Measurements from ENCODE around the gene SNX9. TPM values are rescaled to one million over a fixed set of nuclear protein-coding genes. Genes with fewer than 3 reads are reported as not detected.
"Not testable (repeated sequence)": the region's sequence is repeated elsewhere in the genome, so short reads cannot be mapped to it uniquely, and the experiment has no call there.

The SNX9 gene
- polyA plus RNA-seq, 1 donor from 2014 or later, result 7.0 TPM

DNA sequence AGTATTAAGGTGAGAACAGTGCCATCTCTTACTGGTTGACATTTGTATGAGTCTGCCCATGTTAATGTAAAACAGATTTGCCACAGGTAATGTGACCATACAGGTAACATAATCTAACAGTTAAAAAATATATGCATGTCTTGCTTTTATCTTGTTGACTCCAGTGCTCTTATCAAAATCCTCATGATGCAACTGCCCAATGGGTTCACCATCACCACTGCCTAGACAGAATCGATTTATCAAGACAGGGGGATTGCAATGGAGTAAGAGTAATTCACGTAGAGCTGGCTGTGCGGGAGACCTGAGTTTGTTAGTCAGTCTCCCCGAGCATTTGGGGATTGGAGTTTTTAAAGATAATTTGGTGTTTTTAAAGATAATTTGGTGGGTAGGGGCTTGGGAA is 19.2 kb downstream of the SNX9 start:
- H4K20me1 ChIP-seq (ENCODE audit: insufficient read depth), result no peaks in the 10 kb centered on the region
- no peak overlapping the region for H3K9ac ChIP-seq (ENCODE audit: low read length)
- no peaks in the 10 kb centered on the region for H3F3A ChIP-seq (ENCODE audit: insufficient read depth, low read length, poor library complexity, severe bottlenecking)
- no peaks in the 10 kb centered on the region for H3K27me3 ChIP-seq (ENCODE audit: insufficient read depth, low read depth, low read length)
- H3K9me3 ChIP-seq (ENCODE audit: low read length), result no peaks in the 10 kb centered on the region
- no peaks in the 10 kb centered on the region for H3K9me2 ChIP-seq (ENCODE audit: insufficient read depth, low read length)
- H3K4me2 ChIP-seq (ENCODE audit: low read length), result no peak overlapping the region
- peaks cover 27% of the 10 kb centered on the region for H3K79me2 ChIP-seq (replicated peaks; ENCODE audit: insufficient read depth, low read length)
- TF ChIP-seq, protein P1, sequence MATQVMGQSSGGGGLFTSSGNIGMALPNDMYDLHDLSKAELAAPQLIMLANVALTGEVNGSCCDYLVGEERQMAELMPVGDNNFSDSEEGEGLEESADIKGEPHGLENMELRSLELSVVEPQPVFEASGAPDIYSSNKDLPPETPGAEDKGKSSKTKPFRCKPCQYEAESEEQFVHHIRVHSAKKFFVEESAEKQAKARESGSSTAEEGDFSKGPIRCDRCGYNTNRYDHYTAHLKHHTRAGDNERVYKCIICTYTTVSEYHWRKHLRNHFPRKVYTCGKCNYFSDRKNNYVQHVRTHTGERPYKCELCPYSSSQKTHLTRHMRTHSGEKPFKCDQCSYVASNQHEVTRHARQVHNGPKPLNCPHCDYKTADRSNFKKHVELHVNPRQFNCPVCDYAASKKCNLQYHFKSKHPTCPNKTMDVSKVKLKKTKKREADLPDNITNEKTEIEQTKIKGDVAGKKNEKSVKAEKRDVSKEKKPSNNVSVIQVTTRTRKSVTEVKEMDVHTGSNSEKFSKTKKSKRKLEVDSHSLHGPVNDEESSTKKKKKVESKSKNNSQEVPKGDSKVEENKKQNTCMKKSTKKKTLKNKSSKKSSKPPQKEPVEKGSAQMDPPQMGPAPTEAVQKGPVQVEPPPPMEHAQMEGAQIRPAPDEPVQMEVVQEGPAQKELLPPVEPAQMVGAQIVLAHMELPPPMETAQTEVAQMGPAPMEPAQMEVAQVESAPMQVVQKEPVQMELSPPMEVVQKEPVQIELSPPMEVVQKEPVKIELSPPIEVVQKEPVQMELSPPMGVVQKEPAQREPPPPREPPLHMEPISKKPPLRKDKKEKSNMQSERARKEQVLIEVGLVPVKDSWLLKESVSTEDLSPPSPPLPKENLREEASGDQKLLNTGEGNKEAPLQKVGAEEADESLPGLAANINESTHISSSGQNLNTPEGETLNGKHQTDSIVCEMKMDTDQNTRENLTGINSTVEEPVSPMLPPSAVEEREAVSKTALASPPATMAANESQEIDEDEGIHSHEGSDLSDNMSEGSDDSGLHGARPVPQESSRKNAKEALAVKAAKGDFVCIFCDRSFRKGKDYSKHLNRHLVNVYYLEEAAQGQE (IDR thresholded peaks at IDR 0.05; ENCODE audit: borderline replicate concordance), result no peak
- TF ChIP-seq TAF1 (IDR thresholded peaks at IDR 0.05; ENCODE audit: low read depth) (no peak), EZH2 (IDR thresholded peaks at IDR 0.05; ENCODE audit: borderline replicate concordance, insufficient read depth, low read length, poor library complexity, severe bottlenecking) (no peak), RAD21 (conservative IDR thresholded peaks at IDR 0.05) (no peak), SMC3 (conservative IDR thresholded peaks at IDR 0.05; ENCODE audit: poor library complexity) (no peak)
- H2AFZ ChIP-seq (ENCODE audit: low read depth, low read length), result no peak overlapping the region
- no peak overlapping the region for H3K4me3 ChIP-seq (ENCODE audit: low read length)
- H3K27ac ChIP-seq (ENCODE audit: low read length), result no peak overlapping the region
- no peaks in the 10 kb centered on the region for H3K36me3 ChIP-seq (ENCODE audit: insufficient read depth, low read length)

DNA sequence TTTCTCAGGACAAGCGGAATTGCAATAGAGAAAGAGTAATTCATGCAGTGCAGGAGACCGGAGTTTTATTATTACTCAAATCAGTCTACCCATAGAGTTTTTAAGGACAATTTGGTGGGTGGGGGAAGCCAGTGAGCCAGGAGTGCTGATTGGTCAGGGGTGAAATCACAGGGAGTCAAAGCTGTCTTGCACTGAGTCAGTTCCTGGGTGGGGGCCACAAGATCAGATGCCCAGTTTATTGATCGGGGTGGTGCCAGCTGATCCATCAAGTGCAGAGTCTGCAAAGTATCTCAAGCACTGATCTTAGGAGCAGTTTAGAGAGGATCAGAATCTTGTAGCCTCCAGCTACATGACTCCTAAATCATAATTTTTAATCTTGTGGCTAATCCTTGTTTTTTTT is 21.1 kb downstream of the SNX9 start:
- H3K79me2 ChIP-seq (replicated peaks; ENCODE audit: insufficient read depth, low read length), result peaks cover 20% of the 10 kb centered on the region
- not testable (repeated sequence) for H4K20me1 ChIP-seq (ENCODE audit: insufficient read depth)

DNA sequence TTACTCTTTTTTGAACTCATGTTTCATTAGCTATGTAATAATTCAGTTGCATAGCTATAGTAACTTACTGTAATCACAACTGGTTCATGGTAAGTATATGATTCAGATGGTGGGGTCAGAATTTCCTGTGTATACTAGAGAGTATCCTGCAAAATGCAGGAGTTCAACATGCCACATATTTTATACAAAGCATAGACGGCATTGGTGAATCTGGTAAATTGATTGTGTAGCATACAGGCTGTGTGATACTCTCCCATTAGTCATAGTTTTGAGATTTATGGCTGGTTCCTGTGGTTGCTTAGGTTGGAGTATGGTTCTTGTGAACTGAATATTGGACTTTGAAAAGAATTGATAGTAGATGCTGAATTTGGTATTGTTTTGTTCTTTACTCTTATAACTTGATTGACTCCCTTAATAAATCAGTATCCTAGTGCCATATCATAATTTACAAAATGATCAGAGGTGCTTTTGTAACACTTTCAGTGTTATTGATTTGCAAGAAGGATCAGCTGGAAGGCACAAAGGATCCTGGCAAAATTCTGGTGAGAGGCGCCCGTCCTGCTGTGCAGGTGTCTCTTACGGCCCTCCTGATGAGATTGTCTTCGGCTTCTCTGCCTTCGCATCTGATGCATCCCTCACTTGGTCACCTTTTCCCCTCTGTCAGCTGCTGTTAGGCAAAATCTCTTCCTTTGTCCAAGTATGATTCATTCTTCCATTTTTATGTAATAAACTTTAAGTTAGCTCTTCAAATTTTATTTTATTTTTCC is 22.6 kb downstream of the SNX9 start:
- no peak overlapping the region for H3K27ac ChIP-seq (ENCODE audit: low read length)
- no peaks in the 10 kb centered on the region for H3K36me3 ChIP-seq (ENCODE audit: insufficient read depth, low read length)
- no peaks in the 10 kb centered on the region for H3K9me2 ChIP-seq (ENCODE audit: insufficient read depth, low read length)
- no peak overlapping the region for H3K9ac ChIP-seq (ENCODE audit: low read length)
- H2AFZ ChIP-seq (ENCODE audit: low read depth, low read length), result no peak overlapping the region
- H4K20me1 ChIP-seq (ENCODE audit: insufficient read depth), result no peaks in the 10 kb centered on the region
- H3K4me2 ChIP-seq (ENCODE audit: low read length), result no peak overlapping the region
- H3K79me2 ChIP-seq (replicated peaks; ENCODE audit: insufficient read depth, low read length), result peaks cover 13% of the 10 kb centered on the region
- no peaks in the 10 kb centered on the region for H3K27me3 ChIP-seq (ENCODE audit: insufficient read depth, low read depth, low read length)
- no peak overlapping the region for H3K4me3 ChIP-seq (ENCODE audit: low read length)
- H3K9me3 ChIP-seq (ENCODE audit: low read length), result no peaks in the 10 kb centered on the region
- TF ChIP-seq SMC3 (conservative IDR thresholded peaks at IDR 0.05; ENCODE audit: poor library complexity), result no peak
- TF ChIP-seq MXI1 (conservative IDR thresholded peaks at IDR 0.05; ENCODE audit: poor library complexity, severe bottlenecking), result no peak
- TF ChIP-seq TAF1 (IDR thresholded peaks at IDR 0.05; ENCODE audit: low read depth), result no peak
- no peak for TF ChIP-seq EP300 (conservative IDR thresholded peaks at IDR 0.05; ENCODE audit: poor library complexity, severe bottlenecking)
- H3F3A ChIP-seq (ENCODE audit: insufficient read depth, low read length, poor library complexity, severe bottlenecking), result no peaks in the 10 kb centered on the region

More for the DNA sequence above, 21.1 kb downstream of the SNX9 start:
- not testable (repeated sequence) for H3K9me3 ChIP-seq (ENCODE audit: low read length); H3K9ac ChIP-seq (ENCODE audit: low read length); H3F3A ChIP-seq (ENCODE audit: insufficient read depth, low read length, poor library complexity, severe bottlenecking); H3K4me2 ChIP-seq (ENCODE audit: low read length); H3K27ac ChIP-seq (ENCODE audit: low read length); H3K4me3 ChIP-seq (ENCODE audit: low read length); H3K36me3 ChIP-seq (ENCODE audit: insufficient read depth, low read length); H3K27me3 ChIP-seq (ENCODE audit: insufficient read depth, low read depth, low read length); H3K9me2 ChIP-seq (ENCODE audit: insufficient read depth, low read length); H2AFZ ChIP-seq (ENCODE audit: low read depth, low read length)

Measured in neural cell (in vitro differentiated cells).